DOHH2 (cell line): Measurements from ENCODE around the gene TMC7.
"Not testable (repeated sequence)": the region's sequence is repeated elsewhere in the genome, so short reads cannot be mapped to it uniquely, and the experiment has no call there.

Experiments used
- H3F3A ChIP-seq: fragments of 200-600 bp; sonication (generic), shearing (Covaris generic); 2 replicates; pipeline ENCODE4 v1.6.0; 2016; ENCODE audit warnings: antibody characterized with exemption, mild to moderate bottlenecking; ENCODE audit not compliant: control insufficient read depth, insufficient read depth
- H3K27ac ChIP-seq: fragments of 200-600 bp; sonication (generic); 2 replicates; pipeline ENCODE4 v1.5.1; 2014; ENCODE audit warnings: low read depth, mild to moderate bottlenecking, low read length, moderate library complexity
- H3K27me3 ChIP-seq: fragments of 200-600 bp; sonication (generic); 2 replicates; pipeline ENCODE4 v1.6.1; 2014; ENCODE audit warnings: mild to moderate bottlenecking, low read length, mixed read lengths; ENCODE audit not compliant: control insufficient read depth
- H3K36me3 ChIP-seq: fragments of 200-600 bp; sonication (generic); 2 replicates; pipeline ENCODE4 v1.6.1; 2014; ENCODE audit warnings: mild to moderate bottlenecking, low read length, moderate library complexity, mixed read lengths; ENCODE audit not compliant: control insufficient read depth
- H3K4me1 ChIP-seq: fragments of 200-600 bp; sonication (generic); 2 replicates; pipeline ENCODE4 v1.6.1; 2014; ENCODE audit warnings: mild to moderate bottlenecking, low read length, mixed read lengths; ENCODE audit not compliant: control insufficient read depth
- H3K4me2 ChIP-seq: fragments of 200-600 bp; sonication (generic); 2 replicates; pipeline ENCODE4 v1.6.0; 2014; ENCODE audit warnings: mild to moderate bottlenecking, low read length, moderate library complexity
- H3K4me3 ChIP-seq: fragments of 200-600 bp; sonication (generic); 2 replicates; pipeline ENCODE4 v1.5.1; 2014; ENCODE audit warnings: mild to moderate bottlenecking, low read length, mixed read lengths
- H3K79me2 ChIP-seq: fragments of 200-600 bp; sonication (generic); 2 replicates; pipeline ENCODE4 v1.6.1; 2014; ENCODE audit warnings: mild to moderate bottlenecking, low read length, mixed read lengths; ENCODE audit not compliant: control insufficient read depth
- H3K9me2 ChIP-seq: fragments of 200-600 bp; sonication (generic); replicated peaks from 2 replicates; pipeline ENCODE4 v1.6.1; 2014; ENCODE audit warnings: mild to moderate bottlenecking, low read length, mixed read lengths; ENCODE audit not compliant: control insufficient read depth
- H3K9me3 ChIP-seq: fragments of 200-600 bp; sonication (generic); 2 replicates; pipeline ENCODE4 v1.6.1; 2014; ENCODE audit warnings: antibody characterized with exemption, low read length, mixed read lengths; ENCODE audit not compliant: control insufficient read depth, insufficient read depth
- H4K20me1 ChIP-seq: fragments of 200-600 bp; sonication (generic); 2 replicates; pipeline ENCODE4 v1.6.0; 2014; ENCODE audit warnings: low read depth, mild to moderate bottlenecking, antibody characterized with exemption, low read length, moderate library complexity; ENCODE audit not compliant: control insufficient read depth, insufficient read depth
- EZH2phosphoT487 ChIP-seq: fragments of 200-600 bp; sonication (generic); IDR thresholded peaks from 2 replicates; pipeline ENCODE4 v1.6.1; 2017; ENCODE audit warnings: borderline replicate concordance, mild to moderate bottlenecking, antibody characterized with exemption, low read length, moderate library complexity, mixed read lengths
- TF ChIP-seq, protein P1 (sequence below): fragments of 200-600 bp; sonication (generic); IDR thresholded peaks from one replicate; pipeline ENCODE4 v1.5.1; 2014; ENCODE audit warnings: antibody characterized with exemption, mild to moderate bottlenecking, low read depth, low read length; ENCODE audit not compliant: poor library complexity, severe bottlenecking

TMC7 gene

DNA sequence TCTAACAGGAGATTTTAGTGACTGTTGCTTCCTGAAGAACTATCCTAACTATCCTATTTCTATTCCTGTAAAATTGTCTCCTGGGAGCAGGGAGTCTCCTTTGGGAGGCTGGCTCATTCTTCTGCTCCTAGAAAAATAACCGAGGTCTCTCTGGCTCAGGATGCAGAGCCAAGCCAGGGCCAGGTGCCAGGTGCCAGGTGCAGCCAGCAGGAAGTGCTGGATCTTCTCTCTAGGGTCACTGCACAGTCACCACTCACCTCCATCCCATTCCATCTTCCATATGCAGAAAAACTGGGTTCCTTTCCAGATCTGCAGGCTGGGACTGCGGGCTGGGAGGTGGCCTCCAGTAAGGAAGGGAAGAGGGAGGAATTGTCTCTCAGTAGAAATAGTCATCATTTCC, 3.8 kb upstream of the TMC7 start:
- H3K9me3 ChIP-seq, result no peaks in the 10 kb centered on the region
- TF ChIP-seq, protein P1, sequence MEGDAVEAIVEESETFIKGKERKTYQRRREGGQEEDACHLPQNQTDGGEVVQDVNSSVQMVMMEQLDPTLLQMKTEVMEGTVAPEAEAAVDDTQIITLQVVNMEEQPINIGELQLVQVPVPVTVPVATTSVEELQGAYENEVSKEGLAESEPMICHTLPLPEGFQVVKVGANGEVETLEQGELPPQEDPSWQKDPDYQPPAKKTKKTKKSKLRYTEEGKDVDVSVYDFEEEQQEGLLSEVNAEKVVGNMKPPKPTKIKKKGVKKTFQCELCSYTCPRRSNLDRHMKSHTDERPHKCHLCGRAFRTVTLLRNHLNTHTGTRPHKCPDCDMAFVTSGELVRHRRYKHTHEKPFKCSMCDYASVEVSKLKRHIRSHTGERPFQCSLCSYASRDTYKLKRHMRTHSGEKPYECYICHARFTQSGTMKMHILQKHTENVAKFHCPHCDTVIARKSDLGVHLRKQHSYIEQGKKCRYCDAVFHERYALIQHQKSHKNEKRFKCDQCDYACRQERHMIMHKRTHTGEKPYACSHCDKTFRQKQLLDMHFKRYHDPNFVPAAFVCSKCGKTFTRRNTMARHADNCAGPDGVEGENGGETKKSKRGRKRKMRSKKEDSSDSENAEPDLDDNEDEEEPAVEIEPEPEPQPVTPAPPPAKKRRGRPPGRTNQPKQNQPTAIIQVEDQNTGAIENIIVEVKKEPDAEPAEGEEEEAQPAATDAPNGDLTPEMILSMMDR, result no peak
- no peak for TF ChIP-seq EZH2phosphoT487
- no peaks in the 10 kb centered on the region for H4K20me1 ChIP-seq
- no peaks in the 10 kb centered on the region for H3K9me2 ChIP-seq
- H3K27ac ChIP-seq, result no peak overlapping the region
- no peak overlapping the region for H3K4me3 ChIP-seq
- no peaks in the 10 kb centered on the region for H3K4me1 ChIP-seq
- peaks cover 9% of the 10 kb centered on the region; the same call in 1 of the 2 replicates for H3K27me3 ChIP-seq
- no peak overlapping the region for H3K4me2 ChIP-seq
- no peaks in the 10 kb centered on the region for H3K36me3 ChIP-seq
- H3F3A ChIP-seq, result no peaks in the 10 kb centered on the region
- H3K79me2 ChIP-seq, result no peaks in the 10 kb centered on the region

DNA sequence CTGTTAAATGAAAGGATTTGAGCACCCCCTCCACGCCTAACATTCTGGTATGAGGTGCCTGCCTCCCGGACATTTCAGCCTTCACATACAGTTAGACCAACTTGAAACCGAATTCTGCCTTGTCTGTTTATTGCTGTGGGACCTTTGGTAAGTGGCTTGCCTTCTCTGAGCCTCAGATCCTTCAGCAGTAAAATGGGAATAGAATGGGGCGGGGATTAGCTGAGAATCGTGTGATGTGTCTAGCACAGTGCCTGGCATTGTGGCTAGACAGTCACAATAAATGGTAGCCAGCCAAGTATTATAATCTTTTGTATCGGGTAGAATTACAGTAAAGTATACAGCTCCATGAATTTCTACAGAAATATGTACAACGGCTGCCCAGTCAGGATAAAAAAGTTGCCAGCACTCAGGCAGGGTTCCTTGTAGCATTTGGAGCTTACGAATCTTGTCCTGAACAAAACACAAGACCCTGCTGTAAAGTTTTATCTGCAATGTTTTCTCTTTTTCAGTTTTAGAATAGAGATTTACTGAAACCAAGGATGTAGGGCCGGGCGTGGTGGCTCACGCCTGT, 786 bp downstream of the TMC7 start:
- Histone ChIP-seq H3K9me2 (no peaks in the 10 kb centered on the region), H3K79me2 (no peaks in the 10 kb centered on the region), H3K36me3 (no peaks in the 10 kb centered on the region), H3F3A (no peaks in the 10 kb centered on the region), H3K4me1 (no peaks in the 10 kb centered on the region), H3K9me3 (no peaks in the 10 kb centered on the region), H3K27me3 (0 out of 2 replicates have a peak, but pooled peaks cover 3% of the 10 kb centered on the region), H3K27ac (no peak overlapping the region), H3K4me3 (no peak overlapping the region), H3K4me2 (no peak overlapping the region), H4K20me1 (no peaks in the 10 kb centered on the region)
- TF ChIP-seq, protein P1, result no peak
- TF ChIP-seq EZH2phosphoT487, result no peak

DNA sequence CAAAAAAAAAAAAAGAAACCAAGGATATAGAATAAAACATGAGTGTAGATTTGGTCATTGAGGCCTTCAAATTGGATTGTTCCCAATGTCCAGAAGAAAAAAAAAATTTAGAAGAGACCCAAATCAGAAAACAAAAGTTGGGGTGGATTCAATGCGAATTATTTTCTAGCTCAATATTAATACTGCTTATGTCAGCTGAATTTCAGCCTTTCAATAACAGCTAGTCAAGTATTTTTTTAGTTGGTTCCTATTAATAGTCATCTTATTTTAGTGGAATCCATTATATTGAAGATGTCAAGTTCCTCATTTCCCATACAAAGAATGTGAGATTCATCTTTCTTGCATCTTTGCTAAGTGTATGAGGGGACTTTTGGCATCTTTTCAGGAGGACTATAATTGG, 1.5 kb downstream of the TMC7 start:
- H3K4me3 ChIP-seq, H4K20me1 ChIP-seq, H3F3A ChIP-seq, H3K27ac ChIP-seq, H3K4me2 ChIP-seq, H3K4me1 ChIP-seq, H3K27me3 ChIP-seq, H3K79me2 ChIP-seq, H3K9me2 ChIP-seq, H3K36me3 ChIP-seq, H3K9me3 ChIP-seq: not testable (repeated sequence)

DNA sequence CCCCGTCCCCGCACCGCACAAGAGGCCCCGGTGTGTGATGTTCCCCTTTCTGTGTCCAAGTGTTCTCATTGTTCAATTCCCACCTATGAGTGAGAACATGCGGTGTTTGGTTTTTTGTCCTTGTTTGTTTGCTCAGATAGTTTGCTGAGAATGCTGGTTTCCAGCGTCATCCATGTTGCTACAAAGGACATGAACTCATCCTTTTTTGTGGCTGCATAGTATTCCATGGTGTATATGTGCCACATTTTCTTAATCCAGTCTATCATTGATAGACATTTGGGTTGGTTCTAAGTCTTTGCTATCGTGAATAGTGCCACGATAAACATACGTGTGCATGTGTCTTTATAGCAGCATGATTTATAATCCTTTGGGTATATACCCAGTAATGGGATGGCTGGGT, 8.0 kb downstream of the TMC7 start:
- H3K36me3 ChIP-seq, H3K4me1 ChIP-seq, H3K27me3 ChIP-seq, H4K20me1 ChIP-seq, H3K9me3 ChIP-seq, H3K79me2 ChIP-seq, H3K27ac ChIP-seq, H3K9me2 ChIP-seq, H3F3A ChIP-seq, H3K4me3 ChIP-seq, H3K4me2 ChIP-seq: not testable (repeated sequence)

DNA sequence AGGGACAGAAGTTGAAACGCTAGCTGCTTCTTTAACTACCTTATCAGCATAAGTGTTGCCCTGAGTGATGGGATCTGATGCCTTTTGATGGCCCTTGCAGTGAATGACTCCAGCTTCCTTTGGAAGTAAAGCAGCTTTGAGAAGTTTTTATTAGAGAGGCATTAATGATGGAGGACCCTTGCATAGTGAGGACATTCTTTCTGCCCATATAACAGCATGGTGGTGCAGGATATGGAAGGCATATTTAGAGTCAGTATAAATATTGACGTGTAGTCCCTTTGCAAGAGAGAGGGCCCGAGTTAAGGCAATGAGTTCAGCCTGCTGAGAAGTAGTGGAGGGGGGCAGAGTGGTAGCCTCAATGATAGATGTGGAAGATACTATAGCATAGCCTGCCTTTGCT, 9.8 kb downstream of the TMC7 start:
- not testable (repeated sequence) for H3K79me2 ChIP-seq, H3K27ac ChIP-seq, H4K20me1 ChIP-seq, H3F3A ChIP-seq, H3K27me3 ChIP-seq, H3K9me2 ChIP-seq, H3K4me2 ChIP-seq, H3K4me1 ChIP-seq, H3K9me3 ChIP-seq, H3K36me3 ChIP-seq, H3K4me3 ChIP-seq

- not testable (repeated sequence) for H3K9me2 ChIP-seq, H3K4me1 ChIP-seq, H3K27ac ChIP-seq, H3K36me3 ChIP-seq, H3K4me2 ChIP-seq, H3K9me3 ChIP-seq, H3K79me2 ChIP-seq, H3K4me3 ChIP-seq, H3K27me3 ChIP-seq, H4K20me1 ChIP-seq, H3F3A ChIP-seq
Observed at GRCh38 chr16:18994181-18994580, 10.4 kb downstream of the TMC7 start.

GRCh38 chr16:18995406-18995805, 11.7 kb downstream of the TMC7 start:
- H3K9me3 ChIP-seq, H3F3A ChIP-seq, H3K36me3 ChIP-seq, H3K27me3 ChIP-seq, H4K20me1 ChIP-seq, H3K4me2 ChIP-seq, H3K4me3 ChIP-seq, H3K27ac ChIP-seq, H3K9me2 ChIP-seq, H3K79me2 ChIP-seq, H3K4me1 ChIP-seq: not testable (repeated sequence)
